HG02588 (cell line): ENCODE results near the gene WDR72.

Experiments
- ATAC-seq: cut with Tn5 transposase; IDR thresholded peaks from one replicate; pipeline ENCODE4 v1.9.1; 2021; ENCODE audit warnings: mild to moderate bottlenecking, moderate library complexity; ENCODE audit not compliant: unreplicated experiment

WDR72 gene

DNA sequence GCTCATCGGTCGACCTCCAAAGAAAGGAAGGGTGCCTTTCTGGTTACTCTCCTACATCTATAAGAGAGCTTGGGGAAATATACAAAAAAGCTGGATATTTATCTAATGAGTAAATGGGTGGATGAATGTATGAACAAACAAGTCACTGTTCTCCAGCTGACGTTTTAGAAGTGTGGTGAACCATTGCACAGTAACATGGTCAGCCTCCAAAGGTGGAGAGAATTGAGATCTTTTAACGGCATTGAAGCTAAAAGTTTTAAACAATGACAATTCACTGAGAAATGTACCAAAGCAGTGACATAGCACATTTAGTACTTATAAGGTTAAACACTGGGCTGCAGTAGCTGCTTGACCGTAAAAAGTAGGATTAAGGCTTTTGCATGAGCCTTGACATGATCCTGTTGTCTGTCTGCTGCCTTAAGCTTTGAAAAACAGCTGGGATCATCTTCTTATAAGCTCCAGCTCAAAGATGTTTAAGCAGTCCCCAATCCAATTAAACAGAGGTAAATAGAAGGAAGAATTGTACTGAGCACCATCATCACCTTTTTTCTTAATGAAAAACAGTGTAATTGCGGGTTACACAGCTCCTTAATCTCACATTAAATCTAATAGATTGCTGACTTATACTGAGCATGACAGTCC lies 222.9 kb downstream of the WDR72 start:
- ATAC-seq, result no peak

DNA sequence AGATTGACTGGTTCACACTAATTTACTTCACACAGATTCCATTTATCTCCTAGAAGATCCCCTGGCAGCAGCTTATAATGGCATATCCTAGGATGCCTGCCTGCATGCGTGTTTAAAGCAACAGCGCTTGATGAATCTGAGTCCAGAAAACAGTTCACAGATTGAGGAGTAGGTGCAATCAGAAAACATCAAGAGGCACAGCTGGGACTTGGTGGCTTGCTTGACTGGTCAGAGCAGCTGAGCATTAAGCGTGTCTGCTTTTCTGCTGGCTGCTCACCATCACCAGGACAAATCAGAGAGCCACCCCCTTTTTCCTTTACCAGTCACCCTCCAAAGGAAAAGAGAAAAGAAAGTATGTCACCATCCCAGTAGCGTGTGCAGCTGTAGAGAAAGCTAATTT lies 223.6 kb downstream of the WDR72 start:
- no peak for ATAC-seq

DNA sequence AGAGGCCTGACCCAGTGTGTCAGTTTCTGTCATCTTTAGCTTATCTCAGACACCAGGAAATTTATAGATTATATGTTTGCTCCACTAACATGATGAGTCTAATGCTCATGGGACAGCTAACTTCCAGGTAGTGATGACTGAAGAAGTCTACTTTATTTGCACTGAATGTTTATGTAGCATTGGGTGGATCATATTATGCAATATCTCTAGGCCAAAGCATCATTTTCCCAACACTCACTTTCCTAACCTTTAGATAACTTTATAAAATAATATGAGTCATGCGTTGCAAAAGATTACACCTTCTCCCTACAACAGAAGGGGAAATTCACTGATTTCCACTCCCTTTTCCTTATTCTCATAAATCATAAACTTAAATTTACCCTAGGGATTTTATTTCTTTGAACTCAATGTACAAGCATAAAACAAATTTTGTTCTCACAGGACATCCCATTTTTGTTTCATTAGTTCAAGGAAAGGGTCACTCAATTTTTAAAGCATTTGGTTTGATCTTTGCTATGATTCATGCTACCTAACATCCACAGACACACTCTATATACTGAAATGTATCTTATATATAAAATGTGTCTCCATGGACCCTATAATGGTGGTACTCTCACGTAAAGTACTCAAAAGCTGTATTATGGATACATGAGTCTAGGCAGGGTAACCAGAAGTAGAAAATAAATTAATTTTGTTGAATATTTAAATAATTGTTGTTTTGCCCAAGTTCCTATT lies 225.2 kb downstream of the WDR72 start:
- no peak for ATAC-seq

DNA sequence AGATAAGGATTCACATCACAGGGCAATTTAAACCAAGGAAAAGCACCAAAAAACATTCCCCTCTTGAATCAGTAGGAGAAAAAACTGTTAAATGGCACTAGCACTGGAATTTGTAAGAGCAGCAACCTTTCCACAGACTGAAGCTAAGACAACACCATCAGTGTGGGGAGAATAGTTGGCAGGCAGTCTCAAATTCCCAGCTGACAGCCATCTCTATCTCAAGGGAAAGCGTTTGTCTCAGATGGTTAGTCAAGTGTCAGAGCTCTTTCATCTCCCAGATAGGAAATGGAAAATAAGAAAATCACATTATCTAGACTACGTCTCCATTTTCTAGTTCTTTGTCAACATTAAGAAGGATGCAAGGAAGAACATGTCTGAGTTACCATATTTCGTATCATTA lies 228.7 kb downstream of the WDR72 start:
- ATAC-seq, result no peak

DNA sequence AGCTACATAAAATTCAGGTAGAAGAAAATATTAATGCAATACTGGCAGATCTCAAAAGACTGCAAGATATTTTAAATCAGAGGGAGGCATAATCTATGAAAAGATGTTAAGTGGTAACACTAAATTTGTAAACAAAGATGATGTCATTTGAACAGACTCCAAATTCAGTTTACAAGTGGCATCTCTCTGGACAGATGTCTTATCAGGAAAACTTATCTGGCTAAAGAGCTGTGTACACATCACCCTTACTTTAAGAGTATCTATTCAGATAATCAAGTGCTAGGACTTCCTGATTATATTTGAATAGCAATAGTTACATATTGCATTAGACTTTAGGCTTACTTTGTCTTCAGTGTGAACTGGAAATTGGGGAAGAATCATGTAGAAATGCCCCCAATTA lies 231.5 kb downstream of the WDR72 start:
- ATAC-seq, result no peak

DNA sequence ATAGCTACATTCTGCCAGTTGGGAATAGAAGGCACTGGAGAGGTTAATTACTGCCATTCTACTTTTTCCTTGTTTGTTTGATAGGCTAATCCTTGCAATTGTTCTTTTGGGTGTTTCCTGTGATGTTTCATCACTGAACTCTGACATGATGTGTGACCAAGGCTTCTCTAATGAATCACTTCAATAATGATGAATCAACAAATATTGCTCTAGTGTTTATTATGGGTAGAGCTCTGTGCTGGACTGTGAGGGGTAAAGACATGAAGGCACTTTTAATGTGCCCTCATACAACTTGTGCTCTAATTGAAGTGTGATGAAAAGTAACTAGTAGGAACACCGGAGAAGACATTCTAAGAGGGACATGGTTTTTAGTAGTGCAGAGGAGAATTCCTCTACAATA lies 233.6 kb downstream of the WDR72 start:
- no peak for ATAC-seq

DNA sequence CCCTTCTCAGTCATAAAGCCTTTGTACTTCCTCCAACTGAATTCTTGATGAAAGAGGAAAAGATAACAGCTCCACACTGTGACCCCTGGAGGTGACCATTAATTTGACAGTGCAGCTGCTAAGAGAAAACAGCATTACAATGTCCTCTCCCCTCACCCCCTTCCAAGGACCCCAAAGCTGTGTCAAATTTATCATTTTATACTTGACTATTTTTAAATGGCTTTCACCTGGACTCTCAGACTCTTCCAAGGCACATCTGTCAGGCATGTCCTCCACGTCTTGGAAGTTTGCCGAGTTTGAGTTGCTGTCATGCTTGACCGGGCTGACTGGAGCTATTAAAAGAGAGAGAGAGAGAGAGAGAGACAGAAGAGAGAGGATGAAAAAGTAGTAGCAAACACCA lies 236.5 kb downstream of the WDR72 start:
- ATAC-seq, result no peak

DNA sequence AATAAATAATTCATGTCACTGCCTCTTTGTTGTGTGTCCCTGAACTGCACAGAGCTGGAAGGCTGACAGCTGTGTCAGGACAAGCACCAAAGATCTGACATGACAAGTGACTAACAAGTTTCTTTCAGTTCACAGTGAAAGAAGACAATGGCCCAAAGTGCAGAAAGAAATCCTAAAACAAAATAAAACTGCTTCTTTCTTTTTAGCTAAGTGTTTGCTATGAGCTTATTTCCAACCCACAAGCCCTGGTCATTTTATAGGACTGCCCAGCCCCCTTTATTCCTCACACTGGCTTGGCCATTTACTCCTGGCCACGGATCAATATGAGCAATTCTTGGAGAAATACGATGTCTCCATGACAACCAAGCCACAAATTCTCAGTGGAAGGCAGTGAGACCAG lies 238.5 kb downstream of the WDR72 start:
- ATAC-seq, result no peak

DNA sequence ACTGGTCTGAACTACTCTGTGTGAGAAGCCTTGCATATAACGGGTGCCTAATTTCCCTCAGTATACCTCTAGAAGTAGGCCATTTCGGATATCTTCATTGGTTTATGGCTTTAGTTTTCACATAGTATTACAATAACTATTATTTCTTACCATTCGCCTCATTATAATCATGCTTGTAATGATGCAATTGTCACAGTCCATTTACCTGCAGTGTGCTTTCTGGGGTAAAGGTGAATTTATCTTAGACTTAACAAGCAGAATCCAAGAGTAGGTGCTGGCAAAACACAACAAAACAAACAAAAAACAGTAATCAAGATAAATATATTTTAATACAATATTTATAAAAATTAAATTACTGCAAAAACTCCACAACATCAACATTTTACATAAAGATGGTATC lies 246.0 kb downstream of the WDR72 start:
- ATAC-seq, result no peak

DNA sequence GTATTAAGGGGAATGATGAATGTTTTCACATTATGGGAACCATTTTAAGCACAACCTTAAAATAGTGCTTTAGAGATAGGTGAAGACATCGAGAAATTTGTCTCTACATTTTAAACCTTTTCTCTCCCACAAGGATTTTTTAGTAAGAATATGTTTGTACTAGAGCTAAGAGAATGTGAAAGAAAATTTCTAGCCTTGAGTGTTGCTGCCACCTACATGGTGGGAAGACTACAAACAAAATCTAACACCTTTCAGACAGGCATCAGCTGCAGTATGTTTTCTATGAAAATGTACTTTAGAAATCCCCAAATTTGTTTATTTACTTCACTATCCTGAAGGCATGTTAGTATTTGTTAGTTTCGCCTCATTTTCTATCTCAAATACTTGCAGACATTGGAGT lies 247.4 kb downstream of the WDR72 start:
- ATAC-seq, result no peak

DNA sequence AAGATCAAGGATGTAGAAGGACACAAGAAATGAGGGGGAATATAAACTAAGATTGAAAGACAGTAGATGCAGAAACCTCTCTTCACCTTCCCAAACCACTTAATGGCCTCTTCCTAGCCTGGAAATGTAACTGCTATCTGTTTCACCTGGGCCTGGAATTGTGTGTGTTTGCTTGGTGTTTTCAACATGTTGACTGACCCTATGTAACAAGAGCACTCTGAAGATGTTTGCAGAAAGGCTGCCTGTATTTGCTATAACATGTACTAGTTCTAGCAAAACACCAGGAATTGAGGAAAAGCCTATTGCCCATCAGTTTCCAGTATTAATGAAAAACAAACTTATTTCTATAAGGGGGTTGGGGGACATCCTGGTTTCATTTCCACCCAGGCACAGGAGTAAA lies 248.3 kb downstream of the WDR72 start:
- no peak for ATAC-seq

DNA sequence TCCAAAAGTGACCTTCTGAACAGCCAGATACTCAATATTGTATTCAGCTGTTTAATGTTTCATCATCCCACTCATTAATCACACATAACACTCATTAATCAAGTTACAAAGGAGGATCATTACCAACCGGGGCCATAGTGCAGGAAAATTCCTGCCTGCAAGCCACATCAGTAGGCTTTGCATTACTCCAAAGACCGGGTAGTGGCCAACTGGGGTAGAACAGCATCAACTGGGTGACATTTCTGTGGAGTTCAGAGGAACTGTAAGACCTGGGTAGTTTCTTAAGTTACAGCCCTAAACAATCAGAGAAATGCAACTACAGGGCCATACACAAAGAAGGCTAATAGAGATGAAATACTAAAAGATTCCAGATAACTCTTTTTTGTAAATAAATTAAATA lies 253.1 kb downstream of the WDR72 start:
- ATAC-seq, result no peak

DNA sequence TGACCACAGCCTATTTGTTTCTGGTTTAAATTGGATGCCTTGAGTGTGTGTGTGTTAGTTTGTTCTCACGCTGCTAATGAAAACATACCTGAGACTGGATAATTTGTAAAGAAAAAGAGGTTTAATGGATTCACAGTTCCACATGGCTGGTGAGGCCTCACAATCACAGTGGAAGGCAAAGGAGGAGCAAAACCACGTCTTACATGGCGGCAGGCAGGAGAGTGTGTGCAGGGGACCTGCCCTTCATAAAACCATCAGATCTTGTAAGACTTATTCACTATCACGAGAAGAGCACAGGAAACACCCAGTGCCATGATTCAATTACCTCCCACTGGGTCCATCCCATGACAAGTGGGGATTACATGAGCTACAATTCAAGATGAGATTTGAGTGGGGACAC lies 260.5 kb downstream of the WDR72 start:
- ATAC-seq, result no peak

DNA sequence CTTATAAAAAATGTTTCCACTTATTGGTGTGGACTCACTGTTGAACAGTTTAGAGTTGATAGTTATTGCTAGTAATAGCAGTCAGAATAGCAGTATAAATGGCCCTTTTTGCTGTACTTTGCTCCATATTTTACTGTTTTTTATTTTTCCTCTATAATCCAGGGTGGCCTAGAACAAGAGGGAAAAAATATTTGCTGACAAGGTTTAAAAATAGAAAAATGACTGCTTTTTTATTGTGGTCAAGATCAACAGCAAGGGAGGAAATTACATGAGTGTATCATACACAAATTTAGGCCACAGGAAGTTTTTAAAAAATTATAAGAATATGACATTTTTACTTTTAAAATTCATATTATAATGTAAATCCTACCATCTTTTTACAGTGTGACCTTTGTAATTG lies 269.1 kb downstream of the WDR72 start:
- no peak for ATAC-seq

DNA sequence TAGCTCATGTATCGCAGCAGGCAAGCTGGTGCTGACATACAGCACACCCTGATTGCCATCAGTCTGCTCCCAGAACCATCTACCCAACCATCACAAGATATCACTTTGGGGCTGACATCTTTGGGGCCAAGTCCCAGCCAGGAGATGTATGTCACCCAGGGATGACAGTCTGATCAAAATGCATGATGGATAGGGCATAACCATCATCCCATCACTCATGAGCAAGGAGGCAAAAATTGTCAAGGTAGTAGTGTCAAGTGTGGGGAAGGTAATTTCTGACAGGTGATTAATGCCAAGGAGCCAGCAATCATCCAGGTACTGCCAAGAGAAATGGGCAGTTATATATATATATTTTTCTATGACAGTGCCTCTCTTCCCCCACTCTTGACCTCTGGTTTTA lies 277.4 kb downstream of the WDR72 start:
- no peak for ATAC-seq

DNA sequence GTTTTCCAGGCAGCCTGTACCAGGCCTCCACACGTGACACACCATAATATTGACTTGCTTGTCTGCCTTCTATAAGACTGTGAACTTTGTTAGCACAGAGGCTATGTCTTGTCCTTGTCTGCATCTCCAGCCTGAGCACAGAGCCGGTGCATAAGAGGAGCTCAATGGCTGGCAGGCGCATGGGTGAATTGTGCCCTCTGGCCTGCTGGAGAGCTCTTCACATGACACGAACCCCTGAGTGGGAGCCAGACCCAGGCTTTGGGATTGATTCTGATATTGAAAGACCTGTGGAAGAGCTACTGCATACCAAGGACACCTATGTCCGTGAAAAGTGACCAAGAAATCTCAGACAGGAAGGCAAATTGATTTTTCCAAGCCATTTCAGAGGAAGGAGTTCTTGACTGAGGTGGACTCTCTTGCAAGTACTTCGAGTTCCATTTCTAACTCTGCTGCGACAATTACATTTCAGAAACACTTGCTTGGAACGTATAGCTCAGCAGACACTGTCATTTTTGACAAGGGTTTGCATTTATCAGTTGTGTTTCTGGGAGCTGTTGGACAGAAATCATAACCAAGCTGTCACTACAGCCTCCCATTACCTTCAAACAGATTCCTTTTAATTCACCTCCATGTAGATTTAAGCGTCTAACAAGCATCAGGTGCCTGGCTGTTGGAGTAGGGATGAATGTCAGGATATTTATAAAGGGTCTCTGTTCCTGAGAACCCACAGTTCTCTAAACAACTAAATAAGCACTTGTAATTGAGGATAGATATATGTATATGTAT lies 281.3 kb downstream of the WDR72 start:
- ATAC-seq, result no peak

DNA sequence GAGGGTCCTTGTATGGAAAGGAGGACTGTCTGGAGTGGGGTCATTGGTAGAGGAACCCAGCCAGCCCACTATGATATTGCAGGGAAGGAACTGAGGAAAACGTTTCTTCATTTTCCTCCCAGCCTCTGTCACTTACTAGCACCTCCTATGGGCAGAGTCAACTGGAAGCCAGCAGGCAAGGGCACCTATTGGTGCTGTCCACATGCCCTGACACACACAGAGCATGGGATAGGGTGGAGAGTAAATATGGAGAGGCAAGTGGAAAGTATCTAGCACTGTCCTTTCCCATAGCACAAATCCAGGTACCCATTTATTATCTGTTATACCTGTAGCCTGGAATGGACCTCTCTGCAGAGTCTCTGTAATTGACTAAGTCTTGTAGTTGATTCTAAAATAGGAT lies 285.6 kb downstream of the WDR72 start:
- no peak for ATAC-seq

DNA sequence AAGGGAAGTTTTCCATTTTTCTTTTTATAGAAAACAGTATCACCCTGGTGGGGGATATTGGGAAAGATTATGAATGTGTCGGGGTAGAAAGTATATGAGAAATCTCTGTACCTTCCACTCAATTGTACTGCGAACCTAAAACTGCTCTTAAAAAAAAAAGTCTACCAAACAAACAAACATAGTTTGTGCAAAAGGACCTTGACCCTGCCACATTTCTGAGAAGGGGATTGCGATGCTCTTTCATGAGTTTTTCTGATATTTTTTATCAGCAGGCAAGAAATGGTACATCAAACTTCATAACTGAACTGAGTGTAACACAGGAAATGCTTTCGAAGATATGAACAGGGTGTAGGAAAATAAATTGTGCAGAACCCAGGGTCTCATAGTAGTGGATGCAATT lies 286.0 kb downstream of the WDR72 start:
- no peak for ATAC-seq

DNA sequence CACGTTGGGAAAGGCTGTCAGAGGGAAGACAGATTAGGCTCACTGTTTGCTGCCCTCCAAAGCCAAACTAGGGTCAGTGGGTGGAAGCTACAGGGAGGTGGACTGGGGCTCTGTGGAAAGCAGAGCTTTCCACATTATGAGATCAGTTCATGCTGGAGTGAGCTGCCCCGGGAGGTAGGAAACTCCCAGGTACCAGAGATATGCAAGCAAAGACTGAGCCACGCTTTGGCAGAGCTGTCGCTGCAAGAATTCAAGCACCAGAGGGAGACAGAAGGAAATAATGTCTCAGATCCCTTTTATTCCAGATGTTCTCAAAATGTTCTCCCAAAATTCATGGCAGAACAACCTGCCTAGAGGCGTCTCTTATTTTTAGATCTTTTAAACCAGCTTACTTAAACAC lies 286.6 kb downstream of the WDR72 start:
- no peak for ATAC-seq

DNA sequence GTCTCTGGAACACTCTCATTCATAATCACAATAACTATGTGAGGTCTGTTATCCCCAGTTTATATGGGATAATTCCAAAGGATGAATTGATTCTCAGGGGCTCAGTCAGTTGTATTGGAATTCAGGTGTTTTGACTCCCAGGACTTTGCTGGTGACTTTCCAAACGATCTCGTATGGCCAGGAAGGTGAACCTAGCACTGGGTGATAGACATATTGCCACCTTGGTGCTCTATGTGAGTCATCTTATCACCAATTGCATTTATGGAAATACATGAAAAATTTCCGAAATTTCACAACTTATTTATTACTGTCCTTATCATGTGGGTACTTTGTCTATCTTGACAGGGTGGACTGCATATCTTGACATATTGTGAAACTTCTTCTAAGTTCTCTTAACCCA lies 287.3 kb downstream of the WDR72 start:
- no peak for ATAC-seq

DNA sequence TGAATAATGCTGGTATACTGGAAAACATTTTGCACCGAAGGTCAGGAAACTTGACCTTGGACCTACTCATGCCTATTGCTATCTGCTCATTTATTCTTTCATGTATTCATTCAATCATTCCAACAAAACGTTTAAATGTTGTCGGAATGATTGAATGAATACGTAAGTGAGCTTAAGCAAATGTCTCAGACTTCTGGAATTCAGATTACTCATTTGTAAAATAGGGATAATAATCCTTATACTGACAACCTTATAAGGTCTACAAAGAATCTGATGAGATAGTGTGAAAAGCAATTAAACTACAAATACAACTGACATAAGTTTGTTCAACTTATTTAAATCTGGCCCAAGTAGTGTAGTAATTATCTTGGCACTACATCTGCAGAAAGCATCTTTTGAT lies 288.7 kb downstream of the WDR72 start:
- ATAC-seq, result no peak

DNA sequence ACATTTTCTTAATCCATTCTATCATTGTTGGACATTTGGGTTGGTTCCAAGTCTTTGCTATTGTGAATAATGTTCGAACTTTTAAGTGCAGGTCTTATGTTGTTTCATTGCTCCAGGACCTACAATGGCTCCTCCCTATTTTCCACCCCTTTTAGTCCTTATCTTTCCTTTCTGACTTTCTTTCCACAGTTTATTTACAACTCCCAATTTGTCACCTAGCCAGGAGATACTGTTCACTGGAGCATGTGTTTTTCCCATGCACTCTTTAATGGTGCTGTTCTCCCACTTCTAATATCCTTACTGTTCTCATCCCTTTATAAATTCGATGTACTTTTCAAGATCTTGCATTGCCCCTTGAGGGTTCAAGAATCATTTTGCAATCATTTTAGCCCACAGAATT lies 290.0 kb downstream of the WDR72 start:
- no peak for ATAC-seq
